ENCODE measurements around the gene SLC19A1. TPM values are rescaled to one million over a fixed set of nuclear protein-coding genes. Genes with fewer than 3 reads are reported as not detected.

The SLC19A1 gene
- total RNA-seq, 1 experiment from 2014 or later: 25.4 TPM

DNA sequence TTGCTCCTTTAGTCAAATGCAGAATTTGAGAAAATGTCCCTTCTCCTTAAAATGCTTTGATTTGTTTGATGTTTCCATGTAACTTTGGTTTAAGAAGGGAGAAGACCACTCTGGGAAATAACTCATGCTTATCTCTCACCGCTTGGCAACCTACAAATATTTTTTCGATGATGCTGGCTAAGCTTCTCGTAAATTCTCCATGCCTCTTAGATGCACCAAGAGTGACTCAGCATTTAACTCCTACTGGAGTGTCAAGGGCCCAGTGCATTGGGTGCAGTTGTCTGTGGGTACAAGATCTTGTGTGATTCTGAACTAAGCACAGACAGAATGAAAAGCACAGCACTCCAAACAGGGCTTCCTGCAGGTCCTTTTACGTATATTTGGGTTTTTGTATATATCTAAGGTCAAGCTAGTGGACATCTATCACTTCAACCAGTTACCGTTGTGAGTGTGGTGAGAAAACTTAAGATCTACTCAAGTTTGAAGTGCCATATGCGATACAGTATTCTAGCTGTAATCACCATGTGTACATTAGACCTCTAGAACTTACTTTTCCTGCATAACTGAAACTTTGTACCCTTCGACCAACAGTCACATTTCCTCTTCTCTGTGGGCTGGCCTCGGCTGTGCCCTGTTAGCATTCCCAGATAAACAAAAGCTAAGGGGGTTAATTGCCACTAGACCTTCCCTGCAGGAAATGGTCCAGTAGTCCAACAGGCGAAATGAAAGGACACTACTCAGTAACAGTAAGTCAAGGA is 81.5 kb downstream of the SLC19A1 start:
- Mint-ChIP-seq H3K9me3 (ENCODE audit: unreplicated experiment) (peaks cover 9% of the 10 kb centered on the region), H3K4me1 (ENCODE audit: insufficient read depth, unreplicated experiment) (no peaks in the 10 kb centered on the region), H3K27ac (ENCODE audit: low read depth, unreplicated experiment) (no peak overlapping the region), H3K27me3 (ENCODE audit: insufficient read depth, unreplicated experiment) (peaks cover 39% of the 10 kb centered on the region), H3K4me3 (ENCODE audit: unreplicated experiment) (no peak overlapping the region), H3K36me3 (ENCODE audit: insufficient read depth, unreplicated experiment) (no peaks in the 10 kb centered on the region)
- DNase-seq (ENCODE audit: unreplicated experiment): peak; percentile 31
- ChIA-PET POLR2A (interaction anchor here (1.5 kb wide), 1 partner anchor 10 kb away, joined by 5 read pairs; no protein-coding TSS in a partner anchor), CTCF (interaction anchor here (0.7 kb wide), 1 partner anchor 429 kb away, joined by 3 read pairs; no protein-coding TSS in a partner anchor)
- no TSS peak for BruUV-seq (replicated peaks)
- intact Hi-C loops (cut with micrococcal nuclease): no loop called here
- TF ChIP-seq, protein P1, sequence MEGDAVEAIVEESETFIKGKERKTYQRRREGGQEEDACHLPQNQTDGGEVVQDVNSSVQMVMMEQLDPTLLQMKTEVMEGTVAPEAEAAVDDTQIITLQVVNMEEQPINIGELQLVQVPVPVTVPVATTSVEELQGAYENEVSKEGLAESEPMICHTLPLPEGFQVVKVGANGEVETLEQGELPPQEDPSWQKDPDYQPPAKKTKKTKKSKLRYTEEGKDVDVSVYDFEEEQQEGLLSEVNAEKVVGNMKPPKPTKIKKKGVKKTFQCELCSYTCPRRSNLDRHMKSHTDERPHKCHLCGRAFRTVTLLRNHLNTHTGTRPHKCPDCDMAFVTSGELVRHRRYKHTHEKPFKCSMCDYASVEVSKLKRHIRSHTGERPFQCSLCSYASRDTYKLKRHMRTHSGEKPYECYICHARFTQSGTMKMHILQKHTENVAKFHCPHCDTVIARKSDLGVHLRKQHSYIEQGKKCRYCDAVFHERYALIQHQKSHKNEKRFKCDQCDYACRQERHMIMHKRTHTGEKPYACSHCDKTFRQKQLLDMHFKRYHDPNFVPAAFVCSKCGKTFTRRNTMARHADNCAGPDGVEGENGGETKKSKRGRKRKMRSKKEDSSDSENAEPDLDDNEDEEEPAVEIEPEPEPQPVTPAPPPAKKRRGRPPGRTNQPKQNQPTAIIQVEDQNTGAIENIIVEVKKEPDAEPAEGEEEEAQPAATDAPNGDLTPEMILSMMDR (IDR thresholded peaks at IDR 0.05; ENCODE audit: unreplicated experiment): no peak

DNA sequence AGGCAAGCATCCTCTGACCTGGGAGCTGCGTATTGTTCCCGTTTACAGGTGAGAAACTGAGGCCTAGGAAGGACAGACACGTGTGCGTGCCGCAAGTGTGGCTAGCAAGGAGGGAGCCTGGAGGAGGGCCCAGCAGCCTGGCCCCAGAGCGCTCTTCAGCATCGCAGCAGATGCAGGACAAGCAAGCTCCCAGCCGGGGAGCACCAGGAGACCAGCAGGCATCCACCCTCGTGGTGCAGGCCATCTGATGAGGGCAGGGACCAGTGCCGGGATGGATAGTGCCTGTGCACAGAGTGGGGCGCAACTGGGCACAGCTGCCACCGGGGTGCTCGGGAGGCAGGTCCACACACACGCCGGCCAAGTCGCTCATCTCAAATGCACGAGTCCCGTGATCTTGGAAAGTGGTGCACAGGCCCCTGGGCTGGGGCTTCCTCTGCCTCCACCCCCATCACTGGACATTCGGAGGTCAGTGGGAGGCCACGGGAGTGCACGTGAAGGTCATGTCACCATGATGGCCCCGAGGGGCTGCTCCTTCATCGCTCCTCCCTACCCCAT is 82.2 kb downstream of the SLC19A1 start:
- no peaks in the 10 kb centered on the region for H3K4me1 Mint-ChIP-seq (ENCODE audit: insufficient read depth, unreplicated experiment)
- no TSS peak for BruUV-seq (replicated peaks)
- no peak for DNase-seq (ENCODE audit: unreplicated experiment)
- peaks cover 35% of the 10 kb centered on the region for H3K27me3 Mint-ChIP-seq (ENCODE audit: insufficient read depth, unreplicated experiment)
- ChIA-PET POLR2A (interaction anchor here (1.5 kb wide), 1 partner anchor 11 kb away, joined by 5 read pairs; no protein-coding TSS in a partner anchor), CTCF (interaction anchor here (1.2 kb wide), 1 partner anchor 320 kb away, joined by 3 read pairs; no protein-coding TSS in a partner anchor)
- H3K4me3 Mint-ChIP-seq (ENCODE audit: unreplicated experiment): no peak overlapping the region
- no peak overlapping the region for H3K27ac Mint-ChIP-seq (ENCODE audit: low read depth, unreplicated experiment)
- H3K36me3 Mint-ChIP-seq (ENCODE audit: insufficient read depth, unreplicated experiment): no peaks in the 10 kb centered on the region
- intact Hi-C loops (cut with micrococcal nuclease): no loop called here
- H3K9me3 Mint-ChIP-seq (ENCODE audit: unreplicated experiment): peaks cover 9% of the 10 kb centered on the region
- TF ChIP-seq, protein P1 (IDR thresholded peaks at IDR 0.05; ENCODE audit: unreplicated experiment): no peak

DNA sequence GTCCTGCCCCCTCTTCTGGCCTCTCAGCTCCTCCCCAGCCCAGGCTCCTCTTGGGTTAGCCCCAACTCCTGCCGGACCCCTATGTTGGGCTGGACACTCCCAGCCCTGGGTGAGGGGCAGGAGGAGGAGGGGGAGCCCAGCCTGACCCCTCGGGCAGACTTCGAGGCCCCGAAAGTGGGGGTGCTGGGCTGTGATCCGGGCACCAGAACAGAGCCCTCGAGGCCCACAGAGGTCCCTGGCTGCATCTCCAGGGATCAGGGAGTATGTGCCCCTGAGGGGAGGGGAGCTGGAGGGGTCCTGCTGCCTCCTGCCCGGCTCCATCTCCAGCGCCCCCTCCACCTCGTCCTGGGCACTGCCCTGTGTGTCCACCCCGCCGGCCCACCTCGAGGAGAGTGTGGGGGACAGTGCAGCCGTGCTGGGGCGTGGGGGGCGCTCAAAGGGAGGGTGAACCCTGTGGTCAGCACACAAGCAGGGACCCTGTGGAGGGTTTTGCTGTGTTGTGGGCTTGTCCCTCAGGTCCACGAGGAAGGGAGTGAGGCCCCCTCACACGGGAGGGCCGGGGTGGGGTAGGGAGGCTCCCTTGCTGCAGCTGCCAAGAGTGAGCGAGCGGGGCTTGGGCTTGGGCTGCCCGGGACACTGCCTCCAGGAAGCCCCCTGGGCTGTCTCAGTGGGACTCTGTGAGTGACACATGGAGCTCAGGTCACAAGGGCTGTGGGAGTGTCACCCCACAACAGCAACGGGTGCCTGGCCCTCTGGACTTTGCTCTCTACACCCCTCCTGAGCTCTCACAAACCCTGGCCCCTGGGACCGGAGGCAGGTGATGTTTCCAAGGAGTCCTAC is 82.8 kb downstream of the SLC19A1 start:
- TF ChIP-seq, protein P1 (IDR thresholded peaks at IDR 0.05; ENCODE audit: unreplicated experiment): no peak
- Mint-ChIP-seq H3K27ac (ENCODE audit: low read depth, unreplicated experiment) (no peak overlapping the region), H3K27me3 (ENCODE audit: insufficient read depth, unreplicated experiment) (peaks cover 28% of the 10 kb centered on the region), H3K4me3 (ENCODE audit: unreplicated experiment) (no peak overlapping the region), H3K36me3 (ENCODE audit: insufficient read depth, unreplicated experiment) (no peaks in the 10 kb centered on the region), H3K9me3 (ENCODE audit: unreplicated experiment) (peaks cover 9% of the 10 kb centered on the region), H3K4me1 (ENCODE audit: insufficient read depth, unreplicated experiment) (no peaks in the 10 kb centered on the region)
- POLR2A ChIA-PET: interaction anchor here (1.5 kb wide), 1 partner anchor 12 kb away, joined by 5 read pairs; no protein-coding TSS in a partner anchor
- CTCF ChIA-PET: interaction anchor here (1.2 kb wide), 1 partner anchor 320 kb away, joined by 3 read pairs; no protein-coding TSS in a partner anchor
- BruUV-seq (replicated peaks): no TSS peak
- intact Hi-C loops (cut with micrococcal nuclease): no loop called here
- DNase-seq (ENCODE audit: unreplicated experiment): no peak
